CD4-positive, alpha-beta T cell treated with Interleukin-15 for 1 hour (primary cell): ENCODE results near the gene UCKL1.

ENCODE experiments used
- DNase-seq: peaks from one replicate; pipeline ENCODE4 v3.0.0-alpha.2; 2020

The UCKL1 gene

DNA sequence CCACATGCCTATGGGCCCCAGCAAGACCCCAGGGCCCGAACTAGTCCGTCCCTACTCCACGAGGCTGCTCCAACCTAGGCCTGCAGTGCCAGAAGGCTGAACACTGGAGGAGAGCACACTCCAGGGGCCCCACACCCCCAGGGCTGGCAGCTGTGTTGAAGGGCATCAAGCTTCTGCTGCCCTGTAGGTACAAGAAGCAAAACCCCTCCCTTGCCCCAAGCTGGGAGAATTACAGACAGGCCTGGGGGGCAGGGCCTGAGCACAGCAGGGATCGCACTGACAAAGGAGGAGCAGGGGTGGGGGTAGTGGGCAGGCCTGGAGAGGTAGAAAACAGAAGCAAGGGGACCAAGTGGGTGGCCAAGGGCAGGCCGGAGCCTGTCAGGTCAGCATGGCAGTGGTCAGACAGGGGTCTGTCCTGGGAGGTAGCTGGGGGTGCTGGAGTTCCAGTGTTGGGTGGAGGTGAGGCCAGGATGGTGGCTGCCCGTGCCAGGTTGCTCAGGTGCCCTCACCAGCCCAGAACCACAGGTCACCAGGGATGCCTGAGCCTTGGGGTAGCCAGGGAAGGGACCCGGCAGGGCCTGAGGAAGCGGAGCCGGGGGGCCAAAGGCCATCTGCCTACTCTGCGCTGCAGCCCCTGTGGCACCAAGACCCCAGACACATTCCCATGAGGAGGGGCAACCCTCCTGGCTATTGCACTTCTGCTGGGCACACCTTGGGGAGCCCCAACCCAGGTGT is 2.9 kb upstream of the UCKL1 start:
- no peak for DNase-seq

DNA sequence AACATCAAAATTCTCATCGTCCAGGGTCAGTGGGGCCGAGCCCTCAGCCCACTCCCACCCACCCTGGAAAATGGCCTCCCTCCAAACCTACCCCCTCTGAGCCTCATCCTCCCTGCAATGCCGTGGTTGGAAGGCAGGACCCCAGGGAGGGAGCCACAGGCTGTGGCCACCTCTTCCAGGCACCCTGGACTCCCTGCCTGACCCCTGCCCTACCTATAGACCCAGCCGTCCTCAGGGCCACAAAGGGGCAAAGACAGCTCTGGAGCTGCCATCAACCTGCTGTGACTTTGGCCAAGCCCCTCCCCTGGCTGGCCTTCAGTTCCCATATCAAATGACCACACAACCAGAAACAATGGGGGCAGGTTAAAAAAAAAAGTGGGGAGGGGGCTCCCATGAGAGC is 2.3 kb upstream of the UCKL1 start:
- no peak for DNase-seq

DNA sequence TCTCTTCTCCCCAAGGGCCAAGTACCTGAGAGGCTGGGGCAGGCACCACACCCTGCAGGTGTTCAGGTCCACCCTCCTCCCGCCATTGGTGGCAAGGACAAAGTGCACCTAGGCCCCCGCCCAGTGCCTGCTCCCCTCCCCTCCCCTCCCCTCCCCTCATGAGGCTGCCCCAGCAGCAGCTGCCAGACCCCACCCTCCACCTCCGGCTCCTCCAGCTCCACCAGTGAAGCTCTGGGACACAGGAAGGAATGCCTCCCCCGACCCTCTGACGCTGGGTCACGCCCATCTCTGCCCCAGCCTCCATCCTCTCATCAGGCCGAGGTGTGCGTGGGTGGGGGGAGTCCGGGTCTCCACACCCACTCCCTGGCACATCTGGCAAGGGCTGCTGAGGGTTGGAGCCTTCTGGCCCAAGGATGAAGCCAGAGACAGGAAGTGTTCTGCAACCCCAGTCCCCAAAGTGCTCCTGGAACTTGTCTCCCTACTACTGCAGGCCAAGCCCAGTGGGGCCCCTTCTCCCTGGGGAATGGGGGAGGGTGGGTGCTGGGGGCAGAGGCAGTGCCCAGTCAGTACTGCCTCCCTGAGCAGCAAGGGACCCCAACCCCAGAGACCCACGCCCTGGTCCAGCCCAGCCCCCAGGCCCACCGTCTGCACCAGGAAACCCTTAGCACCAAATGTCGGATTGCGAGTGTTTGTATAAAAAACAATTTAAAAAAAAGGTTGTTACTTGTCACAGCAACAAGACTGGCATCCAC is 1.6 kb upstream of the UCKL1 start:
- DNase-seq: no peak

DNA sequence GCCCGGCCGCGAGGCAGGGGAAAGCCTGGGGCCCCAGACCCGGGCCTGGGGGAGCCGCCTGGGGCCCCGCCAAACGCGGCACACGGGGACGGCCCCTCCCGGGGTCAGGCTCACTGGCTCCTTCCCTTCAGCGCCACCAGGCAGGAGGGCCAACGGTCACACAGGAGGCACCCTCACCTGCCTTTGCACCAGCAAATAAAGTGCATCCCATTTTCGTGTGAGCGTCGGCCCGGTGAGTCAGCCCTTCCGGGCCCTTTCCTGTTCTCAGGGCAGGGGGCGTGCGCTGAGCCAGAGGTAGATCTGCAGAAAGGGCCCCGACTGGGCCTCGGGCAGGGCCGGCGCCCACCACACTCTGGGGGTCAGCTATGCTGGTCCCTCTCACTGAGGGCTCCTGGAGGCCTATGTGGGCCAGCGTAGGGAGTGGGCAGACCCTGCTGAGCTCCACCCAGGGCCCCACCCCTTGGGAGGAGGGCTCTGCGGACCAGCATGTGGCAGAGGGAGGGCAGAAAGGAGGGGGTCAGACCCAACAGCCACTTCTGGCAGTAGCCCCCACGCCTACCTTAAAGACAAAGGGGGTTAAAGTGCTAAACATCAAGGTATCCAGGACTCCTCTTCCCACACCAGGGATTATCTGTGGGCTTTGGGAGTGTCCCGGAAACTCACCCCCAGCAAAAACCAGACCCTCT is 931 bp upstream of the UCKL1 start:
- peak; percentile 51 for DNase-seq

DNA sequence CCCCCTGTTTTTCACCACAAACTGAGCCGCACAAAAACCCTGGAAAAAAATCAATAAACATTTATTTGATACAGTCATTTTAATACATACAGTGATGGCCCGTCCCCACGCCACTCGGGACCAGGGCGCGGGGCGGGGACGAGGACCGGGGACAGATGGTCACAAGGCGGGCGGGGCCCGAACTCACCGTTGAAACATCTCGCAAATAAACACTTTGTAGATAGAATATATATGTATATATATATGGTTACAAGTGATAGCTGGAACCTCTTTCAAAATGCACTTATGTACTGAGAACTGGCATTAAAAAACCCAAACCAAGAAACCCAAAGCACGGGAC is 418 bp upstream of the UCKL1 start:
- DNase-seq: no peak

DNA sequence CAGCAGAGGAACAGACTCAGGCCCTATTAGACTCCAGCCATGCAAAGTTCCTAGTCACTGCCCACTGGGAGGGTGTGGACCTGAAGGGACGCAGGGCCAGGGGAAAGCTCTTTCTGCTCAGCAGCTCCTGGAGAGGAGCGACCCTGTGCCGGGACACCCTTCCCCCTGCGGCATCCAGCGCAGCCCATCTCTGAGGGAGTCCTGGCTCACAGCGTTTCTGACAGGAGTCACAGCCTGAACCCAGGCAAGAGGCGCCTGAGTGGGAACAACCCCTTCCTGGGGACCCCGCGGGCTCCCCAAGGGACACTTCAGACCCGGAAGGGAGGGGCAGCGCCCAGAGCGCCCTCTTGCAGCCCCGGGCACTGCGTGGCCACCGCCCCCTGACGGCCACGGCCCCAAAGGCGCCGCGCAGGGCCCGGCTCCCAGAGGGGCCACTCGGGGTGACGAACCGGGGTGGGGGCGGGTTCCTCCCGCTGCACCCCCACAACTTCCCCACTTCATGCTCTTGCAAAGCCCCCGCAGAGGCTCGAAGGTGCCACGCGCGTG is 862 bp downstream of the UCKL1 start:
- DNase-seq: no peak

DNA sequence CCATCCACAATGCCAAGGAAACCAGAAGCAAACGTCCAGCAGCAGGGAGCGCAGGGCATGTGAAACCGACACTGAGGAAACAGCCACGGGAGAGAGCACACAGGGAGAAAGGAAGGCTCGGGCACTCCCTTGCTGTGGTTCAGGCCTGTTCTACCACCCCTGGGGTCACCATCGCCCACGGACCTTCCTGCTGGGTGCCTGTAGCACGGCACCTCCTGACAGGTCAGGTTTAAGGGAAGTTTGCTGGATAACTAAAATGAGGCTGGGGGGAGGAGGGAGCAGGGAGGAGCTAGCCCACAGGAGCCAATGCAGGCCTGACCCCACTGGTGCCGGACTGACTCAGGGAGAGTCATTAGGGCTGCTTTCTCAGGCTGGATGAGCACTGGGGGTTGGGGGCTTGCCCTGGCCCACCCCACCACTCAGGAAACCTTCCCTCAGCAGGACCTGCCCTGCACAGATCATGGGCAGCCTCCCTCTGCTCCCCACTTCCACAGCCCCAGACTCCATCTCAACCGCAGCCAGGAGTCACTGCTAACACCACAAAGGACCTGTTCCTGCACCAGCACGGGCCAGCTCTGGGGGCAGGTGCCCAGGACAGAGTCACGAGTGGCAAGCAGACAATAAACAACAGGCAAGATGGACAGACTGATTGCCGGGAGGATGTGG is 2.3 kb downstream of the UCKL1 start:
- DNase-seq: no peak

DNA sequence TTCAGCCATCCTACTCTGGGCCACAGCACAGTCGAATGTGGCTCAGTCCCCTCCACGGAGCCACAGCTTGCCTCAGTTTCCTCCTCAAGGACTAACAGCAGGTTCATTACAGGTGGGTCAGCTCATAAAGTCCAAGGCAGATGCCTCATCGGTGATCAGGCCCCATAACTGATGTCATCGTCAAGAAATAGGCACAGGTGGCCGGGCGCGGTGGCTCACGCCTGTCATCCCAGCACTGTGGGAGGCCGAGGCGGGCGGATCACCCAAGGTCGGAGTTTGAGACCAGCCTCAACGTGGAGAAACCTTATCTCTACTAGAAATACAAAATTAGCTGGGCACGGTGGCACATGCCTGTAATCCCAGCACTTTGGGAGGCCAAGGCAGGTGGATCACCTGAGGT is 3.4 kb downstream of the UCKL1 start:
- DNase-seq: no peak

DNA sequence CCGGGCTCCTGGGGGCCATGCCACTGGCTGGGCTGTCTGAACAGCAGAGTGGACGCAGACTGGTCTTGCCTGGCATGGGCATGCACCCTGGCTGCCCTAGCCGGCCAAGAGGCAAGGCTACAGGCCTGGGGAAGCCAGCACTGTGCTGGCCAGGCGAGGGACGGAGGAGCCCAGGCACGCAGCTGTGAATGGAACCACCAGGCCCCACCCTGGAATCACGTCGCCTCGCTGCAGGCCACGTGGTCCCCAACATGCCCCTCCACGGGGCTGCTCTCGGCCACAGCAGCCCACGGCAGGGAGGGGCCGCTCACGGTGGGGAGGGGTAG is 4.0 kb downstream of the UCKL1 start:
- DNase-seq: no peak

DNA sequence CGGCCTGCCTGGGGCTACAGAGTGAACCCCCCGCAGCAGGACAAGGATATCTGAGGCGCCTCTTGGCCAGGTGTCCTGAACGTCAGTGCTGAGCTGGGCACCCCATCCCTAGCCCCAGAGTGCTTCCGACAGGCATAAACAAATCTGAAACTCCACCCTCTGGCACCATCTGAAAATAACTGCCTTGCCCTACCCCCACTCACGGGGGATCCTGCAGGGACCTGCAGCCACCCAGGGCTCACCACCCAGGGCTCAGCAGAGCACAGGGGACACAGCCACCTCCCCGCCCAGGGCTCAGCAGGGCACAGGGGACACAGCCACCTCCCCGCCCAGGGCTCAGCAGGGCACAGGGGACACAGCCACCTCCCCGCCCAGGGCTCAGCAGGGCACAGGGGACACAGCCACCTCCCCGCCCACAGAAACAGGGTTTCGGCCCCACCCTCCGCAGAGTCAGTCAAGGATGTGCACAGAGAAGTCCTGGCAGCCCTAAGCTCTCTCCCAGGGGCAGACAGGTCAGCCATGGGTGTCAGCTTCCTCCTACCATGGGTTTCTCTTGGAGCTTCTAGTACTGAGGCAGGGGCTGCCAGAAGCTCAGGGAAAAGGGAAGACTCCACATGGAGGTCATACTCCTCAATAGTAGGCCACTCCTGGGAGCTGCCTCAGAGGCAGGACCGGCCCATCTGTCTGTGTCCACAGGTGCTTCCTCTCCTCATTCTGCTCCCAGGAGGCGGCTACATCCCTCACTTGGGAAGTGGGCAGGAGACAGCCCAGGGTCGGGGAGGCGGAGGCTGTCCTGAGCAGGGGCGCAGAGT is 4.6 kb downstream of the UCKL1 start:
- DNase-seq: no peak

DNA sequence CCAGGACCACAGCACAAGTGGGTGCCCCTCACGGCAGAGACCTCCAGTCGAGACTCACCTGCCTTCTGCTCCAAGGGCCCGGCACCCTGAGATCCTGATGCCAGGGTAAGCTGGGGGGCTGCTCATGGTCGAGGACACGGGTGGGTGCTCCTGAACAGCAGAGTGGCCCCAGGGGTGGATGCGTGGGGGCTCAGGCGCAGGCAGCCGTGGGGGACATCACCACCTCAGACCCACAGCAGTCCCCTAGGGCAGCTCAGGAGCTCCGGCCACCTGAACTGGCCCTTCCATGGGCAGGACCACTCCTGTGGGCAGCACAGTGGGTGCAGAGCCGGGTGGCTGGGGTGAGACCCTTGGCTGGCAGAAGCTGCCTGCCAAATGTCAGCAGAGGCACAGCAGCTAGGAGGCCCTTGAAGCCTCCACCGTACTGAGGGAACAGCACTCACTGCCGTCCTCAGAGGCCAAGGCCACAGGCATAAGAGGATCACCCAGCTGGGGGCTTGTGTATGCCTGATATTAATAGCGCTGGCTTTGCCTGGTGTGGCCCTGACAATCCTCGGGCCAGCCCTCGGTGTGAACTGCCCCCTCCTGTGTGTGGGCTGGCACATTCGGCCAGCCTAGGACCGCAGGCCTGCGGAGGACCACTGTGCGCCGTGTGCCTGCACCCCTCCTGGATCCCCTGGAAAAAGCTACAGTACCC is 5.4 kb downstream of the UCKL1 start:
- no peak for DNase-seq

DNA sequence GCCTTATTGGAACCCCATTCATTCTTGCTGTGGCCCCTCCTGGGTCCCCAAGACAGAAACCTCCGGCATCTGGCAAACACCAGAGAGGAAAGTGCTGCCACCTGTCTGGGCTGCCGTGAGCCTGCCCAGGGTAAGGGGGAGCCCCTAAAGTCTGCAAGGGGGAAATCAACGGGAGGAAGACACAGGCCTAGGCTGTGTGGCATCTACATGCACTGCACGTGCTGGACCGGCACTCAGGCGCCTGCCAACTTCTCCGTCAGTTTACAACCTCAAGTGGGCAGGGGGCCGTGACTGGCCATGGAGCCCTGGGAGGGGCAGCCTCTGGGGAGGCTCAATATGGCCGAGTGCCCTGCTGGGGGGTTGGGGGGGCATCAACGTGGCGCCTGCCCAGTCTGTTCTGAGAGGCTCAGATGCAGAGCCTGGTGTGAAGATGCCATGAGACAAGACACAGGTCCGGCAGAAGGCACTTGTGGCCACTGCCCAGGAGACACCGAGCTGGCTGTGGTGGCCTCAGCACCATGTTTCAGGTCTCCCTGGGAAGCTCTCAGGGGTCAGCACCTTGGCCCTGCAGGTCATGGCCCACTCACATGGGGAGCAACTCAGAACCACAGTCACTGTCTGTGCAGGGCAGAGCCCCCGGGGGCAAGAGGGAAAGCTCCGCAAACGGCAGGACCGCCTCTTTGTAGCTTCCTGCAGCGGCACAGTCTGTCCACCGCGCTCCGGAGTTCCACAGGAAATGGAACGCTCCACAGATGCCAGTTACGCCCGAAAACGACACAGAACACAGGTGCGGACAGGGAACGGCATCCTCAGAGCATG is 8.4 kb downstream of the UCKL1 start:
- no peak for DNase-seq

DNA sequence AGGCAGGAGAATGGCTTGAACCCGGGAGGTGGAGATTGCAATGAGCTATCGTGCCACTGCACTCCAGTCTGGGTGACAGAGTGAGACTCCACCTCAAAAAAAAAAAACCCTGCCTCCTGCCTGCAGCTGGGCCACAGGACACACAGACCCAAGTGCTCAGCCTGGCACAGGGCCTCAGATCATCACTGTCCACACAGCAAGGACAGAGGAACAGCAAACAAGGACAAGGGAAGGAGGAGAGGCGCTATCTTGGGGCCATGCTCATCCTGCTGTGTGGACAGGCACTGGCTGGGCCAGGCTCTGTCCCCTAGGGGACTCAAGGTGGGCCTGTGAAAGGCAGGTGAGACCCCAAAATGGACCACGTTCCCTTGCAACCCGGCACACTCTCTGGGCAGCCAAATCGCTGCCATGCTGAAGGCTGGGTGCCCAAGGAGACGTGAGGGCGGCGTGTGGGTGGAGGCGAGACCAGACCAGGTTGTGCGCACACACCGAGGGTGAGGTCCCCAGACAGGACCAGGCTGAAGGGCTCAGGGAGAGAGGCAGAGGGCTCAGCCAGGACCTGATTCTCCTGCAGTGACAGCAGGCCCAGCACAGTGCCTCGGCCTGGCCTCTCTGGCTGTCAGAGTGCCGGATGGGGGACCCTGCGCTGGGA is 9.1 kb downstream of the UCKL1 start:
- DNase-seq: no peak

DNA sequence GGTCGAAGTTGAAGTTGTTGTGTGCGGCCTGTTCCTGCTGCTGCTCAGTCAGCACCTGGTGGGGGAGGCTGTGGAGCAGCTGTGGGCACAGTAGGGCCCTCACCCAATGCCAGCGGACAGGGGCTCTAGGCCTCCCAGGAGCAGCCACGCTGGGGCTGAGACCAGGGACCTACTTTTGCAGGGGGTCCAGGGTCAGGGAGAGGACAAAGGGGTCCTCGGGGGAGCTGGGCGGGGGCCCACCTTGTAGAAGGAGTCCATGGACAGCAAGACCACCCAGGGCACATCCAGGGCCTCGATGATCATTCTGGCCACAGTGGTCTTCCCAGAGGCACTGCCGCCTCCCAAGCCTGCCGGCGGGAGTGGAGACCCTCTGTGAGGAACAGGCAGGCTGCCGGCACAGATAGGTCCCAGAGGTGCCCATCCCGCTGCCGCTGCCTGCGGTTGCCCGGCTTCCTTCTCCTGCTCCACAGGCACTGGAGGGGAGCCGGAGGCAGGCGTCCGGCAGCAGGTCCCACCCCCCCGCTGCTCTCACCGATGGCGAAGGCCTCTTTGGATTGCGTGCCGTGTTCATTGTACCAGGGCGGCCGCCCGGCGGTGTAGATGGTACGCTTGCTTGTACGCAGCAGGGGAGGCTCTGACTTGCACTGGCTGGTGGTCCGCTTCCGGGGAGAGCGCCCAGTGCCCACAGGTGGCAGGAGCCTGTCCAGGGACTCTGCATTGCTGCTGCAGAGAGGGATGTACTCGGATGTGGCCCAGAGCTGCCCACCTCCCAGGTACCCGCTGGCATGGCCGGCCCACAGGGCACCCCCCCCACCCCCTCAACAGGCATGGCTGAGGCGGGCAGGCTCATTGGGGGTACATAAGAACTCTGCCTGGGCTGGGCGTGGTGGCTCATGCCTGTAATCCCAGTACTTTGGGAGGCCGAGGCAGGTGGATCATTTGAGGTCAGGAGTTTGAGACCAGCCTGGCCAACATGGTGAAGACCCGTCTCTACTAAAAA is 10.0 kb downstream of the UCKL1 start:
- no peak for DNase-seq

DNA sequence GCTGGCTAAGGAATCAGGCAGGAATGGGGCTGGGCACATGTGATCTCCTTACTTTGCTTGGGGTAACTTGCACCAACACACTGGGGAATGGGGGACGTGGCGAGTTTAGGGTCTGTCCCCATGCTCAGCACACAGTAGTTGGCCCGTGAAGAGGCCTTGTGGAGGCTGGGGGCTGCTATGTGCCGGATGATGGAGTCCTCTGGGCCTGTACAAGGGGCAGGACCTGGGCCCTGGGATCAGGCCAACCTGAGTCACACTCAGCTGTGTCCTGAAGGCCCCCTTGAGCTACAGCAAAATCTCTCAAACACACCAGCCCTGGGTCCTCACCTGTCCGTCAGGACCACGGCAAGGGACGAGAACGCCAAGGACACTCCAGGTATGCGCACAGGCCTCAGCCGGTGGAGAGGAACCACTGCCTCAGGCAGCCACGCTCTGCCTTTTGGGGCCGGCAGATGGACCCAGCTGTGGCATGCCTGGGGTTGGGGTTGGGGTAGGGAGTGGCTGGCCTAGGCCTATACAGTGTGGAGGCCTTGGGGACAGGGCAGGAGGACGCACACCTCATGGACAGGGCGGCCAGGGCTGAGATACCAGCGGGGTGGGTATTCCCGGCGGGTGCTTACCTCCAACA is 11.1 kb downstream of the UCKL1 start:
- no peak for DNase-seq

DNA sequence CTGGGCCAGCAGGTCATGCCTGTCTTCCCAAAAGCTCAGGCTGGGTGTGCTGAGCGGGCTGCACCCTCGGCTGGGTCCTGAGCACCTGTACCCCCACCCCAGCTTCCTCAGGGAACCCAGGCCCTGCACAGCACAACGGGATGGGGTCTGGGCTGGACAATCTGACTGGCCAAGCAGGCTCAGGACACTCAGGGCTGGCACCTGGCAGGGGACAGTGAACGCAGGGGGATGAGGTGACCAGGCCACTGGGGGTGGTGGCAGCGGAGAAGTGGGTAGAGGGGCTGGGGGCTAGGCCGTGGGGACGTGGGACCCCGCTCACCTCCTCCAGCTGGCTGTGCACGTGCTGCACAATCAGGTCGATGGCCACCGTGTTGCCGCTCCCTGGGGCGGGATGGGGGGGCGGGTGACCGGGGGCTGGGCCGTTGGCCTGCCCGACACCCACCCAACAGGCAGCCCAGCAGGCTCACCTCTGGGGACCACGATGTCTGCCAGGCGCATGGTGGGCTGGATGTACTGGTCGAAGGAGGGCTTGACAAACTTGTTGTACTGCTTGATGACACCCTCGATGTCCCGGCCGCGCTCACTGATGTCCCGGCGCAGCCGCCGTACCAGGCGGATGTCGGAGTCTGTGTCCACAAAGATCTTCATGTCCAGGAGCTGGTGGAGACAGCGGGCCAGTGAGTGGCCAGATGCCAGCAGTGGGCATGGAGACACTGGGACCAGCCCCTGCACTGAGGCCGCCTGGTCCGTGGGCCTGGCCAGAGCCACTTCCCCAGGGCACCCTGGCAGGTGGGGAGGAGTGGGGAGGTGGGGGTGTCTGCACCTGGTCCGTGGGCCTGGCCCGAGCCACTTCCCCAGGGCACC is 11.9 kb downstream of the UCKL1 start:
- DNase-seq: no peak

DNA sequence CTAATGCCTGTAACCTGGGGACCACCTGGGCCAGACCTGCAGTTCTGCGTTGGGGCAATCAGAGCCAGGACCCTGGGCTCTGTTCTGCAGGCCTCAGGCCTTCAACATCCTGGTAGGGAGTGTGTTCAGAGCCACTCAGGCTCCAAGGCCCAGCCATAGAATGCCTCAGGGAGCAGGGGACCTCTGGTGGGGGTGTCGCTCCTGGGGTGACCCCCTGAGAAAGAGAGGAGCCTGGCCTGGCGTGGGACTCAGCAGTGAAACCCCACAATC is 12.5 kb downstream of the UCKL1 start:
- no peak for DNase-seq
